Progenitor cell of endocrine pancreas (in vitro differentiated cells): ENCODE measurements around the gene CDC25B. TPM values are rescaled to one million over a fixed set of nuclear protein-coding genes. Genes with fewer than 3 reads are reported as not detected.

Experiments
- DNase-seq: peaks from one replicate; pipeline ENCODE4 v3.0.0; 2021; ENCODE audit warnings: low spot score; ENCODE audit not compliant: unreplicated experiment
- H3K27ac Mint-ChIP-seq: 2 replicates; pipeline ENCODE4 v1.8.0; 2021; ENCODE audit warnings: mild to moderate bottlenecking, moderate library complexity, mixed read lengths
- H3K27me3 Mint-ChIP-seq: 2 replicates; pipeline ENCODE4 v1.8.0; 2021; ENCODE audit warnings: mixed read lengths
- H3K36me3 Mint-ChIP-seq: 2 replicates; pipeline ENCODE4 v1.8.0; 2022; ENCODE audit warnings: mixed read lengths; ENCODE audit not compliant: insufficient read depth
- H3K4me1 Mint-ChIP-seq: 2 replicates; pipeline ENCODE4 v1.8.0; 2021; ENCODE audit warnings: low read depth, mixed read lengths
- H3K4me3 Mint-ChIP-seq: 2 replicates; pipeline ENCODE4 v1.8.0; 2021; ENCODE audit warnings: low read depth, mild to moderate bottlenecking, moderate library complexity, mixed read lengths
- H3K9me3 Mint-ChIP-seq: 2 replicates; pipeline ENCODE4 v1.8.0; 2021; ENCODE audit warnings: low read depth, mixed read lengths
- CTCF ChIP-seq: fragments of 200-600 bp; sonication (generic); IDR thresholded peaks from one replicate; pipeline ENCODE4 v1.5.0; 2021; ENCODE audit warnings: antibody characterized with exemption, mild to moderate bottlenecking; ENCODE audit not compliant: unreplicated experiment
- total RNA-seq: library from RNA; stranded (reverse); gene quantifications from 2 replicates; pipeline ENCODE4 v1.2.1, GENCODE V29; 2021

CDC25B gene
- total RNA-seq, 1 donor from 2014 or later = 36.7 TPM

DNA sequence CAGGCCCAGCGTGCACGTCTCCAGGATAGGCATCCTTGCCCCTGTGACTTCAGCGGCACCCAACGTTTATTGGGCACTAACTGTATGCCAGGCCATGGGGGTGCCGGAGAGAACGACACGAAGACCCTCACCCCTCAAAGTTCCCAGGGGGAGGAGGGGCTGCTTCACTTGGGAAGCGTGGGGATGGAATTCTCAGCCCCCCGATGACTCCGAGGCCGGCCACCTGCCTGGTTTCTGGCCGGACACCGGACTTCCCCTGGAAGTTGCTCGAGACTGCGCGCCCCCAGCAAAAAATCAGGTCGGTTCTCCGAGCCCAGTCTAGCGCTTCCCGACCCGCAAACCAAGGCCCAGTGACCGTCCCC, 50.2 kb downstream of the CDC25B start:
- Mint-ChIP-seq H3K27ac (peak overlapping the region; percentile 95), H3K4me1 (peaks cover 11% of the 10 kb centered on the region)
- DNase-seq = peak; percentile 19

DNA sequence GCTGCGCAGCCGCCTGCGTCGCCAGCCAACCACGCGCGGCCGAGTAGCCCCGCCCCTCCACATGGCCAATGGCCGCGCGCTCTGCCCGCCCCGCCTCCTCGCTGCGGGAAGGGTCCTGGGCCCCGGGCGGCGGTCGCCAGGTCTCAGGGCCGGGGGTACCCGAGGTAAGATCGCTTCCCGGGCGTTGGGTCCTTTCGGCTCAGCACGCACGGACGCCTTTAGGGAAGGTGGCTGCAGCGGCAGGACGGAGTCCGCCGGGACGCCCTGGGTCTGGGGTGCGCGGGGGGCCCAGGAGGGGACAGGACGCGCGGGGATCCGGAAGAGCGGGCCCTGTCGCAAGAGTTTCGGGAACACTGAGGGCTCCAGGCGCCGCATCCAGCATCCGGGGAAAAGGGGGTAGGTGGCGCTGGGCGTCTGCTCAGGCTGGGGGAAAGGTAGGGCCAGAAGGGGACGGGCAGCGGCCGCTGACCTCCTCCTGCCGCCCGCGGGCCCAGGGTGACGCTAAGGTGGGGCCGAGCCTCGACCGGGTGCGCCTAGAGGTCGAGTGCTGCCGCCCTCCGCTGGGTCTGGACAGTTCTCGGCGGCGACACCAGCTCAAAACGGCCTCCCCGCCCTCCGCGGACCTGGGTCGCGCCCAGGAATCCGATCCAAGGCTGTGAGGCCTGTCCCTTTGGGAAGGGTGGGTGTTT, 50.8 kb downstream of the CDC25B start, which contains the start of gene MAVS:
Gene MAVS, plus strand, starts transcription at position 95 of the 689 bp plus-strand sequence. CDS start 7,791 bp downstream, outside the sequence.
- Mint-ChIP-seq H3K27me3 (no peaks in the 10 kb centered on the region), H3K9me3 (no peaks in the 10 kb centered on the region), H3K36me3 (no peaks in the 10 kb centered on the region), H3K27ac (peak within 1 kb of the TSS; percentile 96), H3K4me3 (peak within 1 kb of the TSS; percentile 83), H3K4me1 (peaks cover 11% of the 10 kb centered on the region)
- DNase-seq = peak; percentile 86
- peak; percentile 19 for TF ChIP-seq CTCF

More for the DNA sequence above, 50.2 kb downstream of the CDC25B start:
- no peaks in the 10 kb centered on the region for H3K27me3 Mint-ChIP-seq
- peak overlapping the region; percentile 83 for H3K4me3 Mint-ChIP-seq
- no peaks in the 10 kb centered on the region for H3K9me3 Mint-ChIP-seq
- no peak for TF ChIP-seq CTCF
- H3K36me3 Mint-ChIP-seq = no peaks in the 10 kb centered on the region

GRCh38 chr20:3847429-3847940, 51.4 kb downstream of the CDC25B start:
- no peak for DNase-seq
- TF ChIP-seq CTCF = no peak
- Mint-ChIP-seq H3K27me3 (no peaks in the 10 kb centered on the region), H3K9me3 (no peaks in the 10 kb centered on the region), H3K27ac (peak overlapping the region; percentile 96), H3K36me3 (peaks cover 2% of the 10 kb centered on the region), H3K4me3 (peak overlapping the region; percentile 83), H3K4me1 (peaks cover 11% of the 10 kb centered on the region)

DNA sequence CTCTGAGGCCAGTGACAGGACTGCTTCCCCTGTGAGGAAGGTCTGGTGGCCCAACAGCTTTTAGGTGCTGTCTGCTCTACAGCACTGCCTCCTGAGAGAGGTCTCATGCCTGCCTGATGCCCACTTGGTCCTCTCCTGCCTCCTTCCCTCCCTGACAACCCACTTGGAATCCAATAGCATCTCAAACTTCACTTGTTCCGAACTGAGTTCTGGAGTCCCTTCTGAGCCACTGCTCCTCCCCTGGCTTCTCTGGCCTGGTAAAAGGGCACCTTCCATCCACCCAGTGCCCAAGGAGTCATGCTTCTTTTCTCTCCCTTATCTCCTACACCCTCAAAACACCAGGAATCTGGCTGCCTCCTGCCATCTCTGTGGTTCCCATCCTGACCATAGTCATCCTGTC, 52.5 kb downstream of the CDC25B start:
- Mint-ChIP-seq H3K9me3 (no peaks in the 10 kb centered on the region), H3K27ac (peak overlapping the region; percentile 78)

GRCh38 chr20:3854462-3854871, 58.4 kb downstream of the CDC25B start:
- H3K9me3 Mint-ChIP-seq = no peaks in the 10 kb centered on the region
- TF ChIP-seq CTCF = no peak
- peaks cover 18% of the 10 kb centered on the region for H3K36me3 Mint-ChIP-seq
- no peaks in the 10 kb centered on the region for H3K4me1 Mint-ChIP-seq
- DNase-seq = no peak
- H3K4me3 Mint-ChIP-seq = no peak overlapping the region
- H3K27me3 Mint-ChIP-seq = no peaks in the 10 kb centered on the region
- peak overlapping the region; percentile 60 for H3K27ac Mint-ChIP-seq

More for the DNA sequence above, 52.5 kb downstream of the CDC25B start:
- TF ChIP-seq CTCF = no peak
- Mint-ChIP-seq H3K27me3 (no peaks in the 10 kb centered on the region), H3K36me3 (peaks cover 2% of the 10 kb centered on the region), H3K4me3 (peak overlapping the region; percentile 83), H3K4me1 (peaks cover 11% of the 10 kb centered on the region)
- DNase-seq = no peak

Other genes with a start within 250 kb of the CDC25B start
- not detected in 2 replicates for gene GFRA4, start 132.9 kb upstream of the CDC25B start, total RNA-seq
- gene ADAM33, start 114.3 kb upstream of the CDC25B start, total RNA-seq = 0.47 and 0.67 TPM in 2 replicates
- not detected in 2 replicates for gene SIGLEC1, start 83.7 kb upstream of the CDC25B start, total RNA-seq
- not detected in 2 replicates for gene HSPA12B, start 63.6 kb upstream of the CDC25B start, total RNA-seq
- gene ADISSP, start 28.6 kb upstream of the CDC25B start, total RNA-seq = 18.9 and 20.2 TPM in 2 replicates
- 1.7 and 1.9 TPM in 2 replicates for gene SPEF1, start 14.9 kb upstream of the CDC25B start, total RNA-seq
- 49.6 and 53.8 TPM in 2 replicates for gene CENPB, start 9.6 kb upstream of the CDC25B start, total RNA-seq
- 12.3 and 13.2 TPM in 2 replicates for gene AP5S1, start 24.2 kb downstream of the CDC25B start, total RNA-seq
- 42.2 and 43.8 TPM in 2 replicates for gene MAVS, start 50.5 kb downstream of the CDC25B start, total RNA-seq
- 53.8 and 57.6 TPM in 2 replicates for gene PANK2, start 93.1 kb downstream of the CDC25B start, total RNA-seq
- gene RNF24, start 219.2 kb downstream of the CDC25B start, total RNA-seq = 22.3 and 23.6 TPM in 2 replicates